NCI-H2227 treated with DMSO at 0.1 percent for 48 hours (cell line): ENCODE measurements around the gene DRC7.

Experiments
- DNase-seq: peaks from one replicate; lab custom pipeline; 2025; lab: John Stamatoyannopoulos, UW

The DRC7 gene

GRCh38 chr16:57694725-57695679, at the start of gene DRC7:
Gene DRC7, plus strand, starts transcription at chr16:57694806. Its CDS starts 3,144 bp downstream, at chr16:57697950.
- DNase-seq = peak; percentile 29

GRCh38 chr16:57645169-57645568, 49.4 kb upstream of the DRC7 start:
- no peak for DNase-seq

DNA sequence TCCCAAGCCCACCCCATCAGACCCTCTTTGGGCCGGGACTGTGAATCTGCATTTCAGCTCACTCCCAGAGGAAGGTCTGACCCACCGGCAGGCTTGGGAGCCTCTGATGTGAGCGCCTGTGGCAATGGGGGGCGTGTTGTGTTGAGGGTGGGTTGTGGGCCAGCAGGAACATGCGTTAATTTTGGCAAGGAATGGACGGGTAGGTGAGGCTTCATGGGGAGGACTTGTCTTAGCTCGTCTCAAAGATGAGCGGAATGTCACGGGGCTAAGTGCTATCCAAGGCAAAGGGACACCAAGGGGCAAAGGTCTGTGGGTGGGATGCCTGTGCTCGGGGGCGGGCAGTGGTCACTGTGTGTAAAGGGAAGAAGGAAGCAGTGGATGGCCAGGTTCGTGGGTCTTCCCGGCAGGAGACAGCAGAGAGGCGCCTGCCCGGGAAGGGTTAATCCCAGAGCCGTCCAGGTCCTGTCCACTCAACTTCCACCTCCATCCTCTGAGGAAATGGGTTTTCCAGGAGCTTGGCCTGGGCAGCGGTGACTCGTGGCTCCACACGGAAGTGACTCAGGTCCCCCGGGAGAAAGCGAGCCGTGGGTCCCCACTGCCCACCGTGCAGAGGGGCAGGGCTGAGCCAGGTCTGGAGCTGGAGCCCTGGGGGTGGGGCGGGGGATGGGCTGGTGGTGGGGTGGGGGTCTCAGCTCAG, 48.8 kb upstream of the DRC7 start:
- no peak for DNase-seq

DNA sequence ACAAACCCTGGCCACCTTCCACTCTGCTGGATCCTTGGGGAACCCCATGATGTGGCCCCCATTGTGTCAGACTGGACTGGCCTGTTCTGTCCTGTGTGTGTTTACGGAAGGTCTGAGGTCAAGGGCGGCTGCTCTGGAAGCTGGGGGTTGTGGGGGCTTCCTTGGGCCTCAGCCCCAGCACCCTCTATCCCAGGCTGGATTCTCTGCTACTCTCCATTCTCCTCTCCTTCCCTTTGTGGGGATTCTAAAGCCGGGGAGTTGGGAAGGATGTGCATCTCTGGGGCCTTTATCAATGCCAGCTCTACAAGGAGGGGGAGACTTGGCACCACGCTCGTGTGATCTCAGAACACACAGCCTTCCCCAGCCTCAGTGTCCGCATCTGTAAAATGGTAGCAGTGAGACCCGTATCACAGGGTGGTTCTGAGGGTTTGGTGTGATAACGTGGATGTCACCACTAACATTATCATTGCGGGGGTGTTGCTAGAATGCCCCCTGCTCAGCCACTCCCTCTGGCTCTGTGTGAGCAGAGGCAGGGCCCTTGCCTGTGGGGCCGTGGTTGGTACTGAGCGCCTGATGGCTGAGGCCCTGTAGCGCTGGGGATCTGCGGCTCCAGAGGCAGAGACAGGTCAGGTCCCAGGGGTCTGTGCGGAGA, 48.1 kb upstream of the DRC7 start:
- no peak for DNase-seq

- DNase-seq = no peak
Observed at GRCh38 chr16:57647136-57647875, 47.3 kb upstream of the DRC7 start.

GRCh38 chr16:57648125-57648524, 46.5 kb upstream of the DRC7 start:
- DNase-seq = no peak

GRCh38 chr16:57648581-57649442, 45.8 kb upstream of the DRC7 start:
- DNase-seq = peak; percentile 33

DNA sequence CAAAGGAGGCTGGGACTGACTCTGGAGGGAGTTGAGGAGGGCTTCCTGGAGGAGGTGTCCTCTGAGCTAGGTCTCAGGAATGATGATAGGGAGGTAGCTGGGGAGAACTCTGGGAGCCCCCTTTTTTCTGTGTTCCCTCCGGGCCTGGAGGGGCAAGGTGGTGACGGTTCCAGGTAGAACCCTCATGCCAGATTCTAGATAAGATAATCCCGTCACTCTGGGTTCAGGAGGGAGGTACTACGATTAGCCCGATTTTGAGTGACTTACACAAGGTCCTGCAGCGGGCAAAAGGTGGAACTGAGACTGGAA, 45.2 kb upstream of the DRC7 start:
- no peak for DNase-seq

- DNase-seq = no peak
Observed at GRCh38 chr16:57649846-57650245, 44.8 kb upstream of the DRC7 start.

- no peak for DNase-seq
Observed at GRCh38 chr16:57651344-57652333, 43.0 kb upstream of the DRC7 start.

GRCh38 chr16:57652695-57653471, 41.7 kb upstream of the DRC7 start:
- no peak for DNase-seq

GRCh38 chr16:57653936-57654335, 40.7 kb upstream of the DRC7 start:
- no peak for DNase-seq

DNA sequence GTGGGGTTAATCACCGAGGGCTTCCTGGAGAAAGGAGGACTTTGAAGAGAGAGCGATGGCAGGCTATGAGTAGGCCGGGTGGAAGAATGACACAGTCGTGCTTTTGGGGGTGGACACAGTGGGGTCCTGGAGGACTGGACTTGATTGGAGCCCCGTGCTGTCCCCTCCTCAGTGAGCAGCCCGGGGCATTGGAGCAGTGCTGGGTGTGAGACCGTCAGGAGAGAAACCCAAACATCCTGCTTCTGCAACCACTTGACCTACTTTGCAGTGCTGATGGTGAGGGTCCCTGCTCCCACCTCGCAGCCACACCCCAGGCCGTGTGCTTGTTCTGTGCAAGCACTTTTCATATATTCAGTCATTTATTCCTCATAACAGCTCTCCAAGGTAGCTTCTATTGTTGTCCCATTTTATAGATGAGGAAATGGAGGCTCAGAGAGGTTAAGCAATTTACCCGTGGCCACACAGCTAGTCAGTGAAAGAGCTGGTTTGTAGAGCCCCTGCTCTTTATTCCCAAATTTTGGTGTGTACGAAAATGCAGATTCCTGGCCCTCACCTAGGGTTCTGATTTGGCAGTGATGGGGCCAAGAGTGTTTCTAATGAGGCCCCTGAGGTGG, 38.2 kb upstream of the DRC7 start:
- no peak for DNase-seq

- DNase-seq = no peak
Observed at GRCh38 chr16:57657228-57657627, 37.4 kb upstream of the DRC7 start.

- no peak for DNase-seq
Observed at GRCh38 chr16:57658130-57658877, 36.3 kb upstream of the DRC7 start.

DNA sequence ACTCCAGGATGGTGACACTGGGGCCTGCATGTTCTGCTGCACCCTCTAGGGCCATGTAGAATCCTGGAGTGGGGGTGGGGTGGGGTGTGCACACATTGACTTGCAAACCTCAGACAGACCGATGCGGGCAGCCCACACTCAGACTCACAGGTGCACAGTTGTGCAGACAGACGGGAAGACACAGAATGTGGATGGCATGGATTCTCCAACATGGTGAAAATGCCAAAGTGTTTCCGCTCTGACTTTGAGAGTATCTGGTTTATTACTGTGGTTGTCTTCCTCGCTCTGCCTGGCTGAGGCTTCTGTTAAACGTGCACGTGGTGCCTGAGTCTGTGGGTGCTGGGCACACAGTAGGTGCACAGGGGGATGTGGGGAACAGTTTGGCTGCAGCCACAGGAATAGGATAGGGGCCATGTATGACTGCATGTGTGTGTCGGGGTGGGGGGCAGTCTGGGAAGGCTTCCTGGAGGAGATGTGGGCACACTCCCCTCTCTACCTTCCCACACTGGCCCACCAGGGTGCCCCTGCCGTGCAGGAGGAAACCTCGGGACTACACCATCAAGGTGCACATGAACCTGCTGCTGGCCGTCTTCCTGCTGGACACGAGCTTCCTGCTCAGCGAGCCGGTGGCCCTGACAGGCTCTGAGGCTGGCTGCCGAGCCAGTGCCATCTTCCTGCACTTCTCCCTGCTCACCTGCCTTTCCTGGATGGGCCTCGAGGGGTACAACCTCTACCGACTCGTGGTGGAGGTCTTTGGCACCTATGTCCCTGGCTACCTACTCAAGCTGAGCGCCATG, 35.5 kb upstream of the DRC7 start:
- DNase-seq = no peak
